ENCODE measurements around the gene PNPLA8.

Gene PNPLA8

DNA sequence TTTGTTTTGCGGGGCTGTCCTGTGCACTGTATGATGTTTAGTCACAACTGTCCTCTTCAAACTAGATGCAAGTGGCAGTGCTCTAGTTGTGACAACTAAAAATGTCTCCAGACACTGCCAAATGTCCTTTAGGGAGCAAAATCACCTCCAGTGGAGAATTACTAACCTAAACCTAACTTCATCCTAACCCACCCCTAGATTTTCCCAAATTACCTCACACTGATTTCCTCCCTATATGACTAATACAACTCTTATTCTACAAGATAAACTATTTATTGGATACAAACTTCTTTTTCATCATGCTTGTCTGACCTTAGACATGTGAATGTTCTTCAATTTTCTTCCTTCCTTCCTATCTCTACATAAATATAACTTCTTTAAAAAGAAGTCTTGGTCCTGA is 26.4 kb downstream of the PNPLA8 start:
- Histone ChIP-seq H3K27ac (no peak overlapping the region), H3K79me2 (ENCODE audit: insufficient read depth, low read depth) (no peaks in the 10 kb centered on the region), H2AFZ (ENCODE audit: low read depth) (no peak overlapping the region), H3K9ac (no peak overlapping the region), H3K36me3 (ENCODE audit: insufficient read depth) (no peaks in the 10 kb centered on the region), H4K20me1 (ENCODE audit: insufficient read depth) (no peaks in the 10 kb centered on the region), H3K4me3 (IDR thresholded peaks at IDR 0.05; ENCODE audit: insufficient read depth, low read depth, low read length) (no peak overlapping the region), H3K27me3 (ENCODE audit: insufficient read depth, low read depth) (no peaks in the 10 kb centered on the region), H3K4me2 (no peak overlapping the region), H3K4me1 (ENCODE audit: low read depth, poor library complexity, severe bottlenecking) (peaks cover 18% of the 10 kb centered on the region)
- TF ChIP-seq, protein P1, sequence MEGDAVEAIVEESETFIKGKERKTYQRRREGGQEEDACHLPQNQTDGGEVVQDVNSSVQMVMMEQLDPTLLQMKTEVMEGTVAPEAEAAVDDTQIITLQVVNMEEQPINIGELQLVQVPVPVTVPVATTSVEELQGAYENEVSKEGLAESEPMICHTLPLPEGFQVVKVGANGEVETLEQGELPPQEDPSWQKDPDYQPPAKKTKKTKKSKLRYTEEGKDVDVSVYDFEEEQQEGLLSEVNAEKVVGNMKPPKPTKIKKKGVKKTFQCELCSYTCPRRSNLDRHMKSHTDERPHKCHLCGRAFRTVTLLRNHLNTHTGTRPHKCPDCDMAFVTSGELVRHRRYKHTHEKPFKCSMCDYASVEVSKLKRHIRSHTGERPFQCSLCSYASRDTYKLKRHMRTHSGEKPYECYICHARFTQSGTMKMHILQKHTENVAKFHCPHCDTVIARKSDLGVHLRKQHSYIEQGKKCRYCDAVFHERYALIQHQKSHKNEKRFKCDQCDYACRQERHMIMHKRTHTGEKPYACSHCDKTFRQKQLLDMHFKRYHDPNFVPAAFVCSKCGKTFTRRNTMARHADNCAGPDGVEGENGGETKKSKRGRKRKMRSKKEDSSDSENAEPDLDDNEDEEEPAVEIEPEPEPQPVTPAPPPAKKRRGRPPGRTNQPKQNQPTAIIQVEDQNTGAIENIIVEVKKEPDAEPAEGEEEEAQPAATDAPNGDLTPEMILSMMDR (conservative IDR thresholded peaks at IDR 0.05; ENCODE audit: low read depth, low read length): no peak

DNA sequence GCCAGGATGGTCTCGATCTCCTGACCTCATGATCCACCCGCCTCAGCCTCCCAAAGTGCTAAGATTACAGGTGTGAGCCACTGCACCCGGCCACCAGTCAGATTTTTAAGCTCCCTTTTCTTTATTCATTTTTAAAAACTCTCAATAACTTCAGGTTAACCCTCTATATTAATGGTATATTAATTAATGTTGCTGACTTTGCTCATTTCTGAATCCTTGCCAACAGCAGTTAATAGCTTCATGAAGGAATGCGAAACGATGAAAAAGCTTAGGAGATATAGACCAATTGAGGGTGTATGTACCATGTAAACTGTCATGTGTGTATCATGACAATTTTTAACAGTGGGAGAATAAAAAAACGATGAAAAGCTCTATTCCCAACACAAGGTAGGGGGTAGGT is 27.5 kb downstream of the PNPLA8 start:
- Histone ChIP-seq H3K27me3 (ENCODE audit: insufficient read depth, low read depth) (no peaks in the 10 kb centered on the region), H2AFZ (ENCODE audit: low read depth) (no peak overlapping the region), H3K36me3 (ENCODE audit: insufficient read depth) (no peaks in the 10 kb centered on the region), H3K4me2 (no peak overlapping the region), H3K4me3 (IDR thresholded peaks at IDR 0.05; ENCODE audit: insufficient read depth, low read depth, low read length) (no peak overlapping the region), H3K9ac (no peak overlapping the region), H4K20me1 (ENCODE audit: insufficient read depth) (no peaks in the 10 kb centered on the region), H3K4me1 (ENCODE audit: low read depth, poor library complexity, severe bottlenecking) (peaks cover 29% of the 10 kb centered on the region), H3K79me2 (ENCODE audit: insufficient read depth, low read depth) (no peaks in the 10 kb centered on the region), H3K27ac (no peak overlapping the region)
- TF ChIP-seq, protein P1 (conservative IDR thresholded peaks at IDR 0.05; ENCODE audit: low read depth, low read length): no peak

DNA sequence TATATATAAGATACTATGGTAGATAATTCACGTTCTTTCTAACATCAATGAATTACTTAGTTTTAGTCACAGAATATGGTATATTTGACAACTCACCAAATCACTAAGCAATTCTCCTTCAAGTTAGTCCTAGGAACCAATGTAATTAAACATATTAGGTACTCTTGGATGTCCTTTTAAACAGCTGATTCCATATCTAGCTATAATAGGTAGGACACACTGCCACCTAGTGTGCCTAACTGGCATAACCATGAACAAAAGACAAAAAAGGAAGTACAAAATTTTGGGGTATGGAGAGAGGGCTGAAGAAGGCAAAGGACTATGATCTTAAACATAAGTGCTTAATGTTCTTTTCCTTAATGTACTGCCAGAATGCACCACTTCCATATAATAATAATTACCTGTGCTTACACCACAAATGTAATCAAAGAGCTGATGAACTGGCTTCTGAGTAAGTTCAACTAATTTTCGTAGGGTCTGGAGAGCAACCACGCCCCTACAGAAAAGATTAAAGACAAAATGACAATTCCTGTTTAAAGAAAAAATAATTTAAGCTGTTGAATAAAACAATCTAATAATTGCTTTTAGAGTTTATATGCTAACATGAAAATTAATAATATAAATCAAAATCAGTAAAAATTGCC is 28.7 kb downstream of the PNPLA8 start:
- Histone ChIP-seq H3K79me2 (ENCODE audit: insufficient read depth, low read depth) (no peaks in the 10 kb centered on the region), H3K4me2 (no peak overlapping the region), H3K4me3 (IDR thresholded peaks at IDR 0.05; ENCODE audit: insufficient read depth, low read depth, low read length) (no peak overlapping the region), H4K20me1 (ENCODE audit: insufficient read depth) (no peaks in the 10 kb centered on the region), H3K36me3 (ENCODE audit: insufficient read depth) (no peaks in the 10 kb centered on the region), H3K27ac (no peak overlapping the region), H2AFZ (ENCODE audit: low read depth) (no peak overlapping the region), H3K4me1 (ENCODE audit: low read depth, poor library complexity, severe bottlenecking) (peaks cover 41% of the 10 kb centered on the region), H3K27me3 (ENCODE audit: insufficient read depth, low read depth) (no peaks in the 10 kb centered on the region), H3K9ac (no peak overlapping the region)
- TF ChIP-seq, protein P1 (conservative IDR thresholded peaks at IDR 0.05; ENCODE audit: low read depth, low read length): peak; percentile 94

DNA sequence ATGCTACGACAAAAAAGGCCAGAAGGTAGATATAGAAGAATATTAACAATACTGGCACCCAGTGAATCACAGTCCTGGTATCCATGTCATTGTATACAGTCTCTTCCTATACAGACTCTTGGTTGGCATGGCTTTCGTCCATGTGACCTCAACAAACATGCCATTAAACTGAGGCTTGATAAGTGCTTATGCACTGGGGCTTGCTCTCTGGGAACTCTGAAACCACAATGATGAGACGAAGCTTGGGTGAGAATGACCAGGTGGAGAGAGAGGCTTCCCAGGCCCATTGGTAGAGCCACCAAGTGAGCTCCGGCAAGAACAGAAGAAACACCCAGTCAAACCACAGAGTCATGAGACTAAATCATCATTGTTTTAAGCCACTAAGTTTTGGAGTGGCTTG is 33.2 kb downstream of the PNPLA8 start:
- peak overlapping the region; percentile 80 for H3K27ac ChIP-seq
- H3K9ac ChIP-seq: peak overlapping the region; percentile 26; the same call in 1 of the 2 replicates
- TF ChIP-seq, protein P1 (conservative IDR thresholded peaks at IDR 0.05; ENCODE audit: low read depth, low read length): no peak
- no peaks in the 10 kb centered on the region for H3K36me3 ChIP-seq (ENCODE audit: insufficient read depth)
- no peaks in the 10 kb centered on the region for H3K27me3 ChIP-seq (ENCODE audit: insufficient read depth, low read depth)
- H2AFZ ChIP-seq (ENCODE audit: low read depth): no peak overlapping the region
- H3K4me2 ChIP-seq: peak overlapping the region; percentile 41
- H3K79me2 ChIP-seq (ENCODE audit: insufficient read depth, low read depth): no peaks in the 10 kb centered on the region
- peaks cover 51% of the 10 kb centered on the region for H3K4me1 ChIP-seq (ENCODE audit: low read depth, poor library complexity, severe bottlenecking)
- H4K20me1 ChIP-seq (ENCODE audit: insufficient read depth): no peaks in the 10 kb centered on the region
- H3K4me3 ChIP-seq (IDR thresholded peaks at IDR 0.05; ENCODE audit: insufficient read depth, low read depth, low read length): no peak overlapping the region

Measured in KMS-11 (cell line).